Sigmoid colon (tissue), 3 donors: Measurements from ENCODE around the gene LIME1.

Source experiments
- POLR2A ChIP-seq, 2 donors: fragments of 450-650 bp; IDR thresholded peaks; one replicate each; pipeline ENCODE4 v1.6.1; 2016; ENCODE audit warnings: antibody characterized with exemption in 2 of 2, mild to moderate bottlenecking in 2 of 2, moderate library complexity in 2 of 2
- TF ChIP-seq, protein P1 (sequence below), 4 experiments: fragments of 450-650 bp in 3 of 4; fragments of 200-600 bp in 1 of 4; IDR thresholded peaks; one replicate each; pipeline ENCODE4 v1.5.1; 2016 to 2019; ENCODE audit warnings: antibody characterized with exemption in 4 of 4, mild to moderate bottlenecking in 3 of 4, moderate library complexity in 2 of 4

DNA sequence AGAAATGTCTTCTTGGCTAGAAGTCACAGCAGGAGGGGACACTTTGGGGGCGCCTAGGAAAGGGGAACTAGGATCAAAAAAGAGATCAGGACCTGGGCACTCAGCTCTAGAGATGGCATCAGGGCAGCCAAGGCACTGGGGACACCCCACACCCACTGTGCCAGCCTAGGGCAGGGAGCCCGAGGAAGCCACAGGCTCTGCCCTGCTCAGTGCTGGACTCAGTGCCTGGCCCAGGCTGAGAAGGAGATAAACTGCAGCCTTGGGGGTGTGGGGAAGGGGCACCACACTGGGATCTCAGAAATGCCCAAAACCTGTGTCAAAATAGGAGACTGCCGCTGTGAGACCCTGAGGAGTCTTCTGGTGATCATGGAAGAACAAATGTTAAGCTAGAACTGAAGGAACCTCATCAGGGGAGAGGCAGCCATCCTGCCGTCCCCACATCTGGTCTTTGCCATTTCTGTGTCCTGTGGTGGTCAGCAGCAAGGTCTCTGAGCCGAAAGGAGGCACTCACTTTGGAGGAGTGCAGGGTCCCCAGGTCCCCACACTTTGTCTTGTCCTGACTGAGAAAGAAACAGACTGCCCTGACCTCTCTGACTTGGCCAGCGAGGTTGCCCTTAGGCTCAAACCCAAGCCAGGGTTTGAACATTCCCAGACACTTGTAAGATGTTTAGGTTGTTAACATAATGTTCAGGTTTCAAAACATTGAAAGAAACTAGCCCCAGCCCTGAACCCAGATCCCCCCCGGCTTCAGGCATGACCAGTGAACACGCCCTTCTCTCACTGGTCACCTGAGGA is 31.0 kb upstream of the LIME1 start:
- TF ChIP-seq, protein P1, sequence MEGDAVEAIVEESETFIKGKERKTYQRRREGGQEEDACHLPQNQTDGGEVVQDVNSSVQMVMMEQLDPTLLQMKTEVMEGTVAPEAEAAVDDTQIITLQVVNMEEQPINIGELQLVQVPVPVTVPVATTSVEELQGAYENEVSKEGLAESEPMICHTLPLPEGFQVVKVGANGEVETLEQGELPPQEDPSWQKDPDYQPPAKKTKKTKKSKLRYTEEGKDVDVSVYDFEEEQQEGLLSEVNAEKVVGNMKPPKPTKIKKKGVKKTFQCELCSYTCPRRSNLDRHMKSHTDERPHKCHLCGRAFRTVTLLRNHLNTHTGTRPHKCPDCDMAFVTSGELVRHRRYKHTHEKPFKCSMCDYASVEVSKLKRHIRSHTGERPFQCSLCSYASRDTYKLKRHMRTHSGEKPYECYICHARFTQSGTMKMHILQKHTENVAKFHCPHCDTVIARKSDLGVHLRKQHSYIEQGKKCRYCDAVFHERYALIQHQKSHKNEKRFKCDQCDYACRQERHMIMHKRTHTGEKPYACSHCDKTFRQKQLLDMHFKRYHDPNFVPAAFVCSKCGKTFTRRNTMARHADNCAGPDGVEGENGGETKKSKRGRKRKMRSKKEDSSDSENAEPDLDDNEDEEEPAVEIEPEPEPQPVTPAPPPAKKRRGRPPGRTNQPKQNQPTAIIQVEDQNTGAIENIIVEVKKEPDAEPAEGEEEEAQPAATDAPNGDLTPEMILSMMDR (IDR thresholded peaks at IDR 0.05): no peak
- no peak for TF ChIP-seq POLR2A (IDR thresholded peaks at IDR 0.05)
